ENCODE data around the gene PRDM15.

- no peak for TF ChIP-seq CTCF (conservative IDR thresholded peaks at IDR 0.05 in 1 of 2, IDR thresholded peaks at IDR 0.05 in 1 of 2; ENCODE audit: low read depth in 1 of 2, low read length in 2 of 2)
- no peak for TF ChIP-seq EZH2 (IDR thresholded peaks at IDR 0.05; ENCODE audit: low read length, missing control alignments)
Observed at GRCh38 chr21:41907496-41908258, 28.5 kb upstream of the PRDM15 start.

Data from fibroblast of lung (primary cell).